ENCODE measurements around the gene CKAP4. TPM values are rescaled to one million over a fixed set of nuclear protein-coding genes. Genes with fewer than 3 reads are reported as not detected.
"Not testable (repeated sequence)": the region's sequence is repeated elsewhere in the genome, so short reads cannot be mapped to it uniquely, and the experiment has no call there.

The CKAP4 gene
- total and polyA plus RNA-seq, 2 experiments from 2014 or later, result 139 to 151 TPM

DNA sequence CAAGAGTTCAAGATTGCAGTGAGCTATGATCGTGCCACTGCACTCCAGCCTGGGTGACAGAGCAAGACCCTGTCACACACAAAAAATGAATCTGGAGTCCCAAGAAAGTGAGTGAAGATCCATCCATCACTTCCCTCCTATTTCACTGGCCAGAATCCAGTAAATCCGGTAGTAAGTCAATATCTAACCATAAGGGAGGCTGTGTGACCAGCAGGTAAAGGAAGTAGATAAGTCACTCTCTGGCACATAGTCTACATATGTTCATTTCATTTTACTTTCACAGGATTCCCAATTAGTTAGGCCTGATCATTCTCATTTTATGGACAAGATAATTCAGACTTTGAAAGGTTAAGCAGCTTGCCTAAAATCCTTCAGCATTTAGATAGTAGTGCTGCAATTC is 42.8 kb upstream of the CKAP4 start:
- Histone ChIP-seq H3K36me3 (no peaks in the 10 kb centered on the region), H3K27me3 (no peaks in the 10 kb centered on the region), H3K4me1 (ENCODE audit: low read depth) (no peaks in the 10 kb centered on the region), H3K9me3 (ENCODE audit: low read depth) (no peaks in the 10 kb centered on the region), H3K27ac (no peak overlapping the region), H3K4me3 (no peak overlapping the region)
- TF ChIP-seq, protein P1, sequence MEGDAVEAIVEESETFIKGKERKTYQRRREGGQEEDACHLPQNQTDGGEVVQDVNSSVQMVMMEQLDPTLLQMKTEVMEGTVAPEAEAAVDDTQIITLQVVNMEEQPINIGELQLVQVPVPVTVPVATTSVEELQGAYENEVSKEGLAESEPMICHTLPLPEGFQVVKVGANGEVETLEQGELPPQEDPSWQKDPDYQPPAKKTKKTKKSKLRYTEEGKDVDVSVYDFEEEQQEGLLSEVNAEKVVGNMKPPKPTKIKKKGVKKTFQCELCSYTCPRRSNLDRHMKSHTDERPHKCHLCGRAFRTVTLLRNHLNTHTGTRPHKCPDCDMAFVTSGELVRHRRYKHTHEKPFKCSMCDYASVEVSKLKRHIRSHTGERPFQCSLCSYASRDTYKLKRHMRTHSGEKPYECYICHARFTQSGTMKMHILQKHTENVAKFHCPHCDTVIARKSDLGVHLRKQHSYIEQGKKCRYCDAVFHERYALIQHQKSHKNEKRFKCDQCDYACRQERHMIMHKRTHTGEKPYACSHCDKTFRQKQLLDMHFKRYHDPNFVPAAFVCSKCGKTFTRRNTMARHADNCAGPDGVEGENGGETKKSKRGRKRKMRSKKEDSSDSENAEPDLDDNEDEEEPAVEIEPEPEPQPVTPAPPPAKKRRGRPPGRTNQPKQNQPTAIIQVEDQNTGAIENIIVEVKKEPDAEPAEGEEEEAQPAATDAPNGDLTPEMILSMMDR (IDR thresholded peaks at IDR 0.05; ENCODE audit: low read depth, low read length), result no peak
- DNase-seq (ENCODE audit: low read depth in 1 of 2, low spot score in 1 of 2), result no peak

DNA sequence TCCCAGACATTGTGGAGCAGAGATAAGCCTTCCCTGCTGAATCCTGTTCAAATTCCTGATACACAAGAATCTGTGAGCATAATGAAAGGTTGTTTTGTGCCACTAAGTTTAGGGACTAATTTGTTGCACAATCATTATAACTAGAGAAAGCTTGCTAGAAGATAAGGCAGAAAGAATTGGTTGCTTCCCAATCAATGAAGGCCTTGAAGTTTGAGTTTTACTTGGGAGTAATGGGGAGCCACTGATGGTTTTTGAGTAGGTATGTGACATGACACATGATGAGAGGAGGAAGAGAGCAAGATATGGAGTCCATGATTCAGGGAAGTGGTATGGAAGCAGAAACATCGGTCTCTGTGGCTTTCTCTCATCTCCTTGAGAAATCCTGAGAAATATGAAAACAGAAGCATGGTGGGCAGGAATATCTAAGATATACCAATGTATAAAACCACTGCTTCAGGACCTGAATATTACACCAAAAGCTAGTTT is 41.4 kb upstream of the CKAP4 start:
- H3K4me1 ChIP-seq (ENCODE audit: low read depth), result peaks cover 7% of the 10 kb centered on the region
- no peaks in the 10 kb centered on the region for H3K27me3 ChIP-seq
- H3K36me3 ChIP-seq, result no peaks in the 10 kb centered on the region
- TF ChIP-seq, protein P1 (IDR thresholded peaks at IDR 0.05; ENCODE audit: low read depth, low read length), result no peak
- no peak overlapping the region for H3K27ac ChIP-seq
- peak in 1 of 2 donors; percentile 55 for DNase-seq (ENCODE audit: low read depth in 1 of 2, low spot score in 1 of 2)
- H3K9me3 ChIP-seq (ENCODE audit: low read depth), result no peaks in the 10 kb centered on the region
- no peak overlapping the region for H3K4me3 ChIP-seq

DNA sequence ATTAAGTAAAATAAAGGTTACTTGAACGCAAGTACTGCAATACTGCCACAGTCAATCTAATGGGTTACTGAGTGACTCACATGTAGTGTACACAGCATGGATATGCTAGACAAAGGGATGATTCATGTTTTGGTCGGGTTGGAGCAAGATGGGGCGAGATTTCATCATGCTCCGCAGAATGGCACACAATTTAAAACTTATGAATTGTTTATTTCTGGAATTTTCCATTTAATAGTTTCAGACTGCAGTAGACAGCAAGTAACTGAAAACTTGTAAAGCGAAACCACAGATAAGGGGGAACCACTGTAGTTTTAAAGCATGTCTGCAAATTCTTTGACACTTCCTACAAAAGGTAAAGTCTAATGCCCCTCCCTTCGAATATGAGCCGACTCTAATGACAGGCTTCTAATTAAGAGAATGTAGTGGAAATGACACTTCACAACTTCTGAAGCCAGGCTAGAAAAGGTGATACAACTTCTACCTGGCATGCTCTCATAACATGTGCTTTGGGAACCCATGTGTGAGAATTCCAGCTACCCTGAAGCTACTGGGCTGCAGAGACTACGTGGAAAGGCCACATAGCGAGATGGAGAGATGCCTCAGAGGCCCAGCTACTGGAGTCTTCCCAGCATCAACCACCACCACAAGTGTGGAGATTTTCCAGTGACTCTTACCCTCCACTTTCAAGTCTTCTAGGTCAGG is 40.8 kb upstream of the CKAP4 start:
- TF ChIP-seq, protein P1 (IDR thresholded peaks at IDR 0.05; ENCODE audit: low read depth, low read length), result no peak
- peak in 1 of 2 donors; percentile 94 for DNase-seq (ENCODE audit: low read depth in 1 of 2, low spot score in 1 of 2)
- H3K27ac ChIP-seq, result no peak overlapping the region

DNA sequence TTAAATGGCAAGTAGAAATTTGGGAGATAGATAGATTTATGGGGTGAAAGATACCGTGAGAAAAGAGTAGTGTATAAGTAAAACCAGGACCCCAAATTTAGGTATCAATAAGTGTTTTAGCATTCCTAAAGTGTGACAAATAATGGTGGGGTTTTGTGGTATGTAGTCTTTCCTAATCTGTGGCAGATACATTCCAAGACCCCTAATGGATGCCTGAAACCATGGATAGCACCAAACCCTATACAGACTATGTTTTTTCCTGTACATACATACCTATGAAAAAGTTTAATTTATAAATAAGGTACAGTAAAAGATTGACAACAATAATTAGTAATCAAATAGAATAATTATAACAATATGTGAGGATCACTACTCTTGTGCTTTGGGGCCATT is 40.3 kb upstream of the CKAP4 start:
- Histone ChIP-seq H3K4me1 (ENCODE audit: low read depth) (peaks cover 8% of the 10 kb centered on the region), H3K27ac (no peak overlapping the region), H3K27me3 (no peaks in the 10 kb centered on the region), H3K9me3 (ENCODE audit: low read depth) (no peaks in the 10 kb centered on the region), H3K36me3 (no peaks in the 10 kb centered on the region), H3K4me3 (no peak overlapping the region)
- TF ChIP-seq, protein P1 (IDR thresholded peaks at IDR 0.05; ENCODE audit: low read depth, low read length), result no peak
- DNase-seq (ENCODE audit: low read depth in 1 of 2, low spot score in 1 of 2), result peak in 1 of 2 donors; percentile 6

More for the DNA sequence above, 40.8 kb upstream of the CKAP4 start:
- no peaks in the 10 kb centered on the region for H3K9me3 ChIP-seq (ENCODE audit: low read depth)
- peaks cover 8% of the 10 kb centered on the region for H3K4me1 ChIP-seq (ENCODE audit: low read depth)
- no peaks in the 10 kb centered on the region for H3K36me3 ChIP-seq
- H3K27me3 ChIP-seq, result no peaks in the 10 kb centered on the region
- no peak overlapping the region for H3K4me3 ChIP-seq

DNA sequence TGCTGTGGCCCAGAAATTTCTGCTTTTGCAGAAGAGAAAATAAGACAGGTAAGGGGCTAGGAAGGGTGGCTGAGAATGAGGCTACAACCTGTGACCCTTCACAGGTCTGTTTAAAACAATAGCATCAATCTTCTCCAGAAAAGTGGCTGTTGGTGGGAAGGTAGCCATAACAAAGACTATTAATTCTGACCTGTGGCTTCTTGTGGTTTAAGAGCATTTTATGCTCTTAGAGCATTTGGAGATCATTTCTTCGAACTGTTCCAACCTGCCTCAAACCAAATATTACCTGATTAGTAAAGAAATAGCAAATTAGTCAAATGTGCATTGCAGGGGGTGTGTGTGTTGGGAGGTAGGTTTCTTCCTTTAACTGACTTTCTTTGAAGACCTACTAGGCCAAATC is 39.5 kb upstream of the CKAP4 start:
- H3K4me3 ChIP-seq, result no peak overlapping the region
- TF ChIP-seq, protein P1 (IDR thresholded peaks at IDR 0.05; ENCODE audit: low read depth, low read length), result no peak
- H3K27ac ChIP-seq, result no peak overlapping the region
- no peak for DNase-seq (ENCODE audit: low read depth in 1 of 2, low spot score in 1 of 2)
- H3K9me3 ChIP-seq (ENCODE audit: low read depth), result no peaks in the 10 kb centered on the region
- H3K27me3 ChIP-seq, result no peaks in the 10 kb centered on the region
- H3K36me3 ChIP-seq, result no peaks in the 10 kb centered on the region
- peaks cover 8% of the 10 kb centered on the region for H3K4me1 ChIP-seq (ENCODE audit: low read depth)

DNA sequence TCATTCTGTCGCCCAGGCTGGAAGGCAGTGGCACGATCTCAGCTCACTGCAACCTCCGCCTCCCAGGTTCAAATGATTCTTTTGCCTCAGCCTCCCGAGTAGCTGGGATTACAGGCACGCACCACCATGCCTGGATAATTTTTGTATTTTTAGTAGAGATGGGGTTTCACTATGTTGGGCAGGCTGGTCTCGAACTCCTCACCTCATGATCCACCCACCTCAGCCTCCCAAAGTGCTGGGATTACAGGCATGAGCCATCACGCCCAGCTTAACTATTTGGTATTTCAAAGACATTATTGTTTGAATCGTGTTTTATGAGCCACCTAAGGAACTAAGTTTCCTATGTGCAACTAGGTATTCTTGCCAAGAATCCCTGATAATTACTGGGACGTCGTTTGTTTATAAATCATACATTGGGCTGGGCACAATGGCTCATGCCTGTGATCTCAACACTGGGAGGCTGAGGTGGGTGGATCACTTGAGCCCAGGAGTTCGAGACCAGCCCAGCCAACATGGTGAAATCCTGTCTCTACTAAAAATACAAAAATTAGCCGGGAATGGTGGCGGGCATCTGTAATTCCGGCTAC is 38.8 kb upstream of the CKAP4 start:
- not testable (repeated sequence) for DNase-seq (ENCODE audit: low read depth in 1 of 2, low spot score in 1 of 2); H3K4me1 ChIP-seq (ENCODE audit: low read depth)

More for the DNA sequence above, 38.8 kb upstream of the CKAP4 start:
- H3K36me3 ChIP-seq; H3K27me3 ChIP-seq; H3K4me3 ChIP-seq; H3K27ac ChIP-seq; H3K9me3 ChIP-seq (ENCODE audit: low read depth): not testable (repeated sequence)

Data from cardiac muscle cell (in vitro differentiated cells and primary cell).